CMK (cell line): ENCODE data around the gene PSMD12.
"Not testable (repeated sequence)": the region's sequence is repeated elsewhere in the genome, so short reads cannot be mapped to it uniquely, and the experiment has no call there.

Experiments
- DNase-seq: peaks from one replicate; pipeline ENCODE4 v3.0.0-alpha.2; 2010; ENCODE audit warnings: low read depth

PSMD12 gene

GRCh38 chr17:67305446-67306235 is 60.7 kb downstream of the PSMD12 start:
- not testable (repeated sequence) for DNase-seq

DNA sequence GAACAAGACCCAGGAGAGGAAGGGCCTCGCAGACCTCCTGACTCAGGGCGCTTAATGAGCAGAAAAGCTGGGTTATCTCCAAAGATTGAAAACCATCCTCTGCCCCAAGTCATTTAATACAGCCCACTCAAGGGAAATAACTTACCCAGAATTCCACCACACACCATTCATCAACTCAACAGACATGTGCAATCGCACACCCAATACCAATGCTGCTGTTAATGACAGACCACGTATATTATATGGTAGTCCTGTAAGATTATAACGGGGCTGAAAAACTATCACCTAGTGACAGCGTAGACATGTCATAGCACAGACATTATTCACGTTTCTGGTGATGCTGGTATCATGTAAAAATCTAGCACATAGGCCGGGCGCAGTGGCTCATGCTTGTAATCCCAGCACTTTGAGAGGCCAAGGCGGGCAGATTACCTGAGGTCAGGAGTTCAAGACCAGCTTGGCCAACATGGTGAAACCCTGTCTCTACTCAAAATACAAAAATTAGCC is 68.9 kb downstream of the PSMD12 start:
- no peak for DNase-seq

DNA sequence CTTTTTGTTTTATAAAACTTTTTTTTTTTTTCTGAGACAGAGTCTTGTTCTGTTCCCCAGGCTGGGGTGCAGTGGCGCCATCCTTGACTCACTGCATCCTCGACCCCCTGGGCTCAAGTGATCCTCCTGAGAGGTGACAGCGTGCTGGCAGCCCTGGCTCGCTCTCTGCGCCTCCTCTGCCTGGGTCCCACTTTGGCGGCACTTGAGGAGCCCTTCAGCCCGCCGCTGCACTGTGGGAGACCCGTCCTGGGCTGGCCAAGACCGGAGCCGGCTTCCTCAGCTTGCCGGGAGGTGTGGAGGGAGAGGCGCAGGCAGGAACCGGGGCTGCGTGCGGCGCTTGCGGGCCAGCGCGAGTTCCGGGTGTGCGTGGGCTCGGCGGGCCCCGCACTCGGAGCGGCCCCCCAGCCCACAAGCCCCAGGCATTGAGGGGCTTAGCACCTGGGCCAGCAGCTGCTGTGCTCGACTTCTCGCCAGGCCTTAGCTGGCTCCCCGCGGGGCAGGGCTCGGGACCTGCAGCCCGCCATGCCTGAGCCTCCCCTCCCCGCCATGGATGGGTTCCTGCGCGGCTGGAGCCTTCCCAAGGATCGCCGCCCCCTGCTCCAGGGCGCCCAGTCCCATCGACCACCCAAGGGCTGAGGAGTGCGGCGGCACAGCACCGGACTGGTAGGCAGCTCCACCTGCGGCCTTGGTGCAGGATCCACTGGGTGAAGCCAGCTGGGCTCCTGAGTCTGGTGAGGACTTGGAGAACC is 71.8 kb downstream of the PSMD12 start:
- DNase-seq, result no peak

GRCh38 chr17:67293251-67294203 is 72.8 kb downstream of the PSMD12 start:
- DNase-seq, result peak; percentile 42

DNA sequence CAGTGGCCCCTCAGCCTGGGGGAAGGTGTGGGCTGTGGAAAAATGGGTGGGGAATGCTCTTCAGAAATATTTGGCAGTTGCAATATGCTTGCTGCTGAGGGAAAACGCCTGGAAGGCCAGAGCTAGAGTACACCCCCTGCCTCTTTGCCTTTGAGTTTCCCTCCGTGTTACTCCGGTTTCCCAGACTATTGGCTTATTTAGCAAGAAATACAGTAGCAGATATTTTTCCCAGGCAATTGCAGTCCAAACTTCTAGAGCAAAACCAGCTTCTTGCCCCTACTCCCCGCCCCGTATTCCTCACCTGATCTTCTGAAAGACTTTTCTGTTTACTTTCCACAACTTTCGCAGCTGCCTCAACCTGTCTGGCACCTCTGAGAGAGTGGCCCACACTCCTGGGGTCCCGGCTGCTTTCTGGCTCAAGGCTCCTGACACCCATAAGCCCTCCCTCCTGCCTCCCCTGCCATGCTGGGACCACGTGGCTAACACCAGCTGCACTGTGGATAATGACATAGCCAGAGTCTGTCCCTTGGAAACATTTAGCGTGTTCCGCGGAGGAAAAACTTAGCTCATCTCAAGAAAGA is 75.6 kb downstream of the PSMD12 start:
- DNase-seq, result no peak

DNA sequence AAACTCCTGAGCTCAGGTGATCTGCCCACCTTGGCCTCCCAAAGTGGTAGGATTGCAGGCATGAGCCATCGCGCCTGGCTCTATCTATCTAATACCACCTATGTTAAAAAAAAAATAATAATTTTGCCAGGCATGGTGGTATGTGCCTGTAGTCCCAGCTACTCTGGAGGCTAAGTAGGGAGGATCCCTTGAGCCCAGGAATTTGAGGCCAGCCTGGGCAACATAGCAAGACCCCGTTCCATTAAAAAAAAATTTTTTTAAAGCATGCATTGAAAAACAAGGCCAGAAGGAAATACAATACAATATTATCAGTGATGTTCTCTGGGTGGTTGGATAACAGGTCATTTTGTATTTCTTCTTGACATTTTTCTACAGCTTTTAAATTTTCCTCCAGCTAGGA is 76.1 kb downstream of the PSMD12 start:
- no peak for DNase-seq

DNA sequence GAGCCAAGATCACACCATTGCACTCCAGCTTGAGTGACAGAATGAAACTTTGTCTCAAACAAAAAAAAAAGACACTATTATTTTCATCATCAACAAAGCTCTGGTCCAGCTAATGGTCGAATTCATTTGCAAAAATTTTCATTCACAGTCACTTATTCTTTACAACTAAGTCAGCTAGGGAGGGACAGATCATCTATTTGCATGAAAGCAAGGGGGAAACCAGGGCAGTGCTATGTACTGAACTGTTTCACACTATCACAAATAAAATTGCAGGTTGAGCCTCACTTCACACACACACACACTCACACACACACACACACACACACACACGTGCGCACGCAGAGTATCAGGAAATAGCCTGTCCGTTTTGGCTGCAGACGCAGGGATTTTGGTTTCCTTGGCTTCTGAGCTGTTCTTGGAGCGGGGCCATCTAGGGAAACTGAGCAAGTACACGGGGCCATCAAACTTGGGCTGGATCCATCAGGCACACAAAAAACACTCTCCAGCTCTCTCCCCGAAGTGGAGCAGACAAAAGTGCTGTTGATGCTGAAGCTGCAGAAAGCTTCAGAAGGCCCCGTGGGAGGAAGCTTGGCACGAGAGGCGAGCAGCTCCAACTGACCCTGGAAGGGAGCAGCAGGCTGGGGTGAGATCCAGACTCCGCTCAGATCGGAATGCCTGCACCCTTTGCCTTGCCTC is 77.0 kb downstream of the PSMD12 start:
- DNase-seq, result no peak
